SK-N-SH (cell line): ENCODE data around the gene GRIK1. TPM values are rescaled to one million over a fixed set of nuclear protein-coding genes. Genes with fewer than 3 reads are reported as not detected.

ENCODE experiments used
- CTCF ChIA-PET: fragments of 300-600, 350-600 bp; formaldehyde crosslinking; extraction: SDS; loops from one replicate; lab custom pipeline; 2021; lab: Yijun Ruan, JAX
- POLR2A ChIA-PET: fragments of 350-600 bp; sonication (Branson Sonifier 250); formaldehyde crosslinking; extraction: SDS; loops from one replicate; lab custom pipeline; 2020; ENCODE audit warnings: antibody characterized with exemption, inconsistent platforms; lab: Yijun Ruan, JAX
- DNase-seq: peaks from one replicate; pipeline ENCODE4 v3.0.0; 2012
- H2AFZ ChIP-seq: fragments of 200-600 bp; sonication (generic); 2 replicates; pipeline ENCODE4 v1.8.1; 2016; ENCODE audit warnings: antibody characterized with exemption, mild to moderate bottlenecking, low read depth
- H3F3A ChIP-seq: fragments of 200-600 bp; sonication (generic); replicated peaks from 2 replicates; pipeline ENCODE3; 2016; ENCODE audit warnings: antibody characterized with exemption, mild to moderate bottlenecking; ENCODE audit not compliant: insufficient read depth
- H3K27ac ChIP-seq, 2 experiments: fragments of 200-500 bp in 1 of 2; fragments of 200-600 bp in 1 of 2; sonication (Bioruptor generic) in 1 of 2; sonication (generic), shearing (Covaris generic) in 1 of 2; 2 replicates each; pipeline versions ENCODE4 v1.5.1 to v1.6.1; 2014 to 2016; ENCODE audit warnings: low read depth in 2 of 2, inconsistent platforms in 1 of 2, low read length in 1 of 2, mild to moderate bottlenecking in 1 of 2, mixed read lengths in 1 of 2
- H3K27me3 ChIP-seq: fragments of 200-600 bp; sonication (generic), shearing (Covaris generic); 2 replicates; pipeline ENCODE4 v1.6.1; 2016; ENCODE audit warnings: mixed run types; ENCODE audit not compliant: insufficient read depth
- H3K36me3 ChIP-seq, 2 experiments: fragments of 200-500 bp in 1 of 2; fragments of 200-600 bp in 1 of 2; sonication (Bioruptor generic) in 1 of 2; sonication (generic) in 1 of 2; replicated peaks in 1 of 2; 2 replicates each; pipeline versions ENCODE3 to v1.5.1; 2014 to 2016; ENCODE audit warnings: low read length in 1 of 2, mild to moderate bottlenecking in 1 of 2; ENCODE audit not compliant: insufficient read depth in 2 of 2, control insufficient read depth in 1 of 2
- H3K4me1 ChIP-seq, 2 experiments: fragments of 200-500 bp in 1 of 2; fragments of 200-600 bp in 1 of 2; sonication (Bioruptor generic) in 1 of 2; sonication (generic), shearing (Covaris generic) in 1 of 2; 2 replicates each; pipeline versions ENCODE4 v1.5.1 to v1.6.1; 2014 to 2016; ENCODE audit warnings: low read depth in 1 of 2, low read length in 1 of 2, mixed run types in 1 of 2; ENCODE audit not compliant: insufficient read depth in 2 of 2, control insufficient read depth in 1 of 2
- H3K4me2 ChIP-seq: fragments of 200-600 bp; sonication (generic), shearing (Covaris generic); 2 replicates; pipeline ENCODE4 v1.6.1; 2017; ENCODE audit warnings: mixed run types
- H3K4me3 ChIP-seq, 2 experiments: fragments of 200-500 bp in 1 of 2; fragments of 200-600 bp in 1 of 2; sonication (Bioruptor generic) in 1 of 2; sonication (generic), shearing (Covaris generic) in 1 of 2; 2 replicates each; pipeline versions ENCODE4 v1.5.1 to v1.8.1; 2014 to 2016; ENCODE audit warnings: low read depth in 2 of 2, inconsistent platforms in 1 of 2, low read length in 1 of 2, mild to moderate bottlenecking in 1 of 2, mixed read lengths in 1 of 2, moderate library complexity in 1 of 2
- H3K79me2 ChIP-seq: fragments of 200-600 bp; sonication (generic); 2 replicates; pipeline ENCODE4 v1.8.1; 2017; ENCODE audit warnings: mild to moderate bottlenecking; ENCODE audit not compliant: insufficient read depth
- H3K9ac ChIP-seq: fragments of 200-600 bp; sonication (generic); 2 replicates; pipeline ENCODE4 v1.6.1; 2017; ENCODE audit warnings: mixed run types
- H3K9me2 ChIP-seq: fragments of 200-600 bp; sonication (generic); 2 replicates; pipeline ENCODE4 v1.6.1; 2017; ENCODE audit warnings: mixed run types
- H3K9me3 ChIP-seq: fragments of 200-600 bp; sonication (generic); 2 replicates; pipeline ENCODE4 v1.6.1; 2017; ENCODE audit warnings: mixed run types, mild to moderate bottlenecking, moderate library complexity
- H4K20me1 ChIP-seq: fragments of 200-600 bp; sonication (generic); 2 replicates; pipeline ENCODE4 v1.6.1; 2017; ENCODE audit warnings: mild to moderate bottlenecking, mixed run types; ENCODE audit not compliant: insufficient read depth
- ELF1 ChIP-seq: IDR thresholded peaks from 2 replicates; pipeline ENCODE4 v1.4.0; 2012
- EZH2phosphoT487 ChIP-seq: fragments of 200-600 bp; sonication (generic); IDR thresholded peaks from 2 replicates; pipeline ENCODE4 v1.6.1; 2017; ENCODE audit warnings: low read depth, mixed run types, mild to moderate bottlenecking, antibody characterized with exemption, moderate library complexity, borderline replicate concordance
- FOSL2 ChIP-seq: IDR thresholded peaks from 2 replicates; pipeline ENCODE4 v1.4.0; 2012; ENCODE audit warnings: low read depth, mild to moderate bottlenecking, moderate library complexity, borderline replicate concordance
- FOXJ3 ChIP-seq: sonication (generic); formaldehyde crosslinking; IDR thresholded peaks from 2 replicates; pipeline ENCODE4 v1.5.1; 2020; ENCODE audit warnings: mild to moderate bottlenecking, missing genetic modification reagents
- FOXM1 ChIP-seq: IDR thresholded peaks from 2 replicates; pipeline ENCODE4 v1.4.0; 2012; ENCODE audit warnings: low read depth, mild to moderate bottlenecking
- GATA2 ChIP-seq: sonication (generic); formaldehyde crosslinking; IDR thresholded peaks from 2 replicates; pipeline ENCODE4 v1.5.0; 2020; ENCODE audit warnings: mild to moderate bottlenecking, missing genetic modification reagents
- MXI1 ChIP-seq: IDR thresholded peaks from 2 replicates; pipeline ENCODE4 v1.6.1; 2012; ENCODE audit warnings: mild to moderate bottlenecking, low read depth, low read length, improper control_type of control experiment
- POLR2AphosphoS5 ChIP-seq: IDR thresholded peaks from 2 replicates; pipeline ENCODE4 v1.6.1; 2012; ENCODE audit warnings: low read depth, low read length
- RAD21 ChIP-seq: IDR thresholded peaks from 2 replicates; pipeline ENCODE4 v1.6.1; 2012; ENCODE audit warnings: mild to moderate bottlenecking, low read length
- RCOR1 ChIP-seq: fragments of 150-350 bp; IDR thresholded peaks from 2 replicates; pipeline ENCODE4 v1.6.1; 2017; ENCODE audit warnings: antibody characterized with exemption, low read length
- RXRA ChIP-seq: IDR thresholded peaks from 2 replicates; pipeline ENCODE4 v1.4.0; 2012; ENCODE audit warnings: low read depth, mild to moderate bottlenecking, borderline replicate concordance
- SIN3A ChIP-seq: IDR thresholded peaks from 2 replicates; pipeline ENCODE4 v1.6.1; 2012; ENCODE audit warnings: low read depth, mild to moderate bottlenecking, low read length, moderate library complexity, borderline replicate concordance
- TEAD4 ChIP-seq: IDR thresholded peaks from 2 replicates; pipeline ENCODE4 v1.4.0; 2012; ENCODE audit warnings: mild to moderate bottlenecking, borderline replicate concordance; ENCODE audit not compliant: insufficient read depth
- WGBS: methylation state at CpG from one replicate; pipeline ENCODE4 v1.1.6; 2017; ENCODE audit warnings: low lambda C conversion rate; 5-methylcytosine and 5-hydroxymethylcytosine counted together
- polyA plus RNA-seq, 3 experiments: library from polyadenylated mRNA; depleted of rRNA; stranded (reverse); fragments of >200 nt; gene quantifications; 2 replicates each; pipeline ENCODE4 v1.2.3, GENCODE V29; 2012
- TF ChIP-seq, protein P1 (sequence below): fragments of 150-350 bp; IDR thresholded peaks from 2 replicates; pipeline ENCODE4 v1.6.1; 2016; ENCODE audit warnings: mild to moderate bottlenecking, low read depth, low read length
- TF ChIP-seq, protein P2 (sequence below): IDR thresholded peaks from 2 replicates; pipeline ENCODE4 v1.4.0; 2012; ENCODE audit warnings: low read depth
- TF ChIP-seq, protein P3 (sequence below): IDR thresholded peaks from 2 replicates; pipeline ENCODE4 v1.4.0; 2012; ENCODE audit warnings: low read depth, borderline replicate concordance
- TF ChIP-seq, protein P4 (sequence below): IDR thresholded peaks from 2 replicates; pipeline ENCODE4 v1.6.1; 2012; ENCODE audit warnings: mild to moderate bottlenecking, low read depth, low read length, moderate library complexity

Gene GRIK1
- polyA plus RNA-seq, 1 of the 3 experiments (the other 2 are of a cell fraction), result not detected

DNA sequence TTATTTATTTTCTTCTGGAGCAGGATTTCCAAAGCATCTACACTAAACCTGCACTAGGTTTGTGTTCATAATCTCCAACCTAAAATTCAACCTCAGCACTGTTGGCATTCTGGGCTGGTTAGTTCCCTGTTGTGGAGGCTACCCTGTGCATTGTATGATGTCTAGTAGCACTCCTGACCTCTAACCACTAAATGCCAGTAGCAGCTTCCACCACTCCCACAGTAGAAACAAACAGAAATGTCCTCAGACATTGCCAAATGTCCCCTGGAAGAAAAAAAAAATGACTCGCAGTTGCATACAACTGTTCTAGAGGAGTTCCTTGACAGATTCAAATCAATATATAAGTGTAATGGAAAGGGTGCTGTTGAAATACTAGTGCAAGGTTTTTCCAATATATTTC is 18.9 kb downstream of the GRIK1 start:
- 4% methylated on average over 1 of the region's 1 CpG for WGBS
- H3K9ac ChIP-seq, result no peak overlapping the region
- no peaks in the 10 kb centered on the region for H3K27me3 ChIP-seq
- ChIA-PET CTCF (no interaction called here), POLR2A (no interaction called here)
- TF ChIP-seq RCOR1 (no peak), POLR2AphosphoS5 (no peak)
- TF ChIP-seq, protein P1, sequence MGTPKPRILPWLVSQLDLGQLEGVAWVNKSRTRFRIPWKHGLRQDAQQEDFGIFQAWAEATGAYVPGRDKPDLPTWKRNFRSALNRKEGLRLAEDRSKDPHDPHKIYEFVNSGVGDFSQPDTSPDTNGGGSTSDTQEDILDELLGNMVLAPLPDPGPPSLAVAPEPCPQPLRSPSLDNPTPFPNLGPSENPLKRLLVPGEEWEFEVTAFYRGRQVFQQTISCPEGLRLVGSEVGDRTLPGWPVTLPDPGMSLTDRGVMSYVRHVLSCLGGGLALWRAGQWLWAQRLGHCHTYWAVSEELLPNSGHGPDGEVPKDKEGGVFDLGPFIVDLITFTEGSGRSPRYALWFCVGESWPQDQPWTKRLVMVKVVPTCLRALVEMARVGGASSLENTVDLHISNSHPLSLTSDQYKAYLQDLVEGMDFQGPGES, result no peak
- no peaks in the 10 kb centered on the region for H4K20me1 ChIP-seq
- H3K27ac ChIP-seq, result no peak overlapping the region
- H3F3A ChIP-seq, result no peaks in the 10 kb centered on the region
- H3K4me3 ChIP-seq, result no peak overlapping the region
- H3K4me2 ChIP-seq, result no peak overlapping the region
- H3K9me3 ChIP-seq, result no peaks in the 10 kb centered on the region
- DNase-seq, result no peak
- H3K79me2 ChIP-seq, result no peaks in the 10 kb centered on the region
- no peak overlapping the region for H2AFZ ChIP-seq
- H3K9me2 ChIP-seq, result no peaks in the 10 kb centered on the region
- no peaks in the 10 kb centered on the region for H3K4me1 ChIP-seq
- no peaks in the 10 kb centered on the region for H3K36me3 ChIP-seq

DNA sequence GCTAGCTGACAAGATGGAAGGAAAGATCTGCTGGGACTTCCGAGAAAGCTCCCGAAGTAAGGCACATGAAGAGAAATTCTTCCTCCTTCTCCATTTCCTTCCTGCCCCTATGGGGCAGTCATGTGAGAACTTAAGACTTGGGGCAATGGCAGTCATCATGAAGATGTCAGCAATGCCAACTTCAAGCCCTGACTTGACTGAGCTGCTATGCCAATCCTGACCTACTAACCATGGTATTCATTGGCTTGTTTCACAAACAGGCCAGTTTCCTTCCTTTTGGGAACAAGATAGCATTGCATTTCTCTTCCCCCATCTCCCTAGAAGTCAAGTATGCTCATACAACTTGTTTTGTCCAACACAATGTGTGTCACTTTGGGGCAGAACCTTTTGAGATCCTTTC is 25.5 kb downstream of the GRIK1 start:
- Histone ChIP-seq H3K9me2 (no peaks in the 10 kb centered on the region), H3K4me1 (no peaks in the 10 kb centered on the region), H3K79me2 (no peaks in the 10 kb centered on the region), H3K36me3 (no peaks in the 10 kb centered on the region), H4K20me1 (no peaks in the 10 kb centered on the region), H3F3A (no peaks in the 10 kb centered on the region), H3K4me2 (no peak overlapping the region), H3K4me3 (no peak overlapping the region), H3K27ac (no peak overlapping the region), H3K9ac (no peak overlapping the region), H3K9me3 (no peaks in the 10 kb centered on the region), H3K27me3 (no peaks in the 10 kb centered on the region), H2AFZ (no peak overlapping the region)
- WGBS, result 10% methylated on average over 2 of the region's 2 CpGs
- ChIA-PET POLR2A (no interaction called here), CTCF (no interaction called here)
- no peak for DNase-seq
- TF ChIP-seq RAD21 (no peak), RXRA (no peak), ELF1 (no peak), MXI1 (no peak), FOXJ3 (CRISPR knock-in tag) (no peak), TEAD4 (no peak)
- TF ChIP-seq, protein P2, sequence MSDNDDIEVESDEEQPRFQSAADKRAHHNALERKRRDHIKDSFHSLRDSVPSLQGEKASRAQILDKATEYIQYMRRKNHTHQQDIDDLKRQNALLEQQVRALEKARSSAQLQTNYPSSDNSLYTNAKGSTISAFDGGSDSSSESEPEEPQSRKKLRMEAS, result no peak

DNA sequence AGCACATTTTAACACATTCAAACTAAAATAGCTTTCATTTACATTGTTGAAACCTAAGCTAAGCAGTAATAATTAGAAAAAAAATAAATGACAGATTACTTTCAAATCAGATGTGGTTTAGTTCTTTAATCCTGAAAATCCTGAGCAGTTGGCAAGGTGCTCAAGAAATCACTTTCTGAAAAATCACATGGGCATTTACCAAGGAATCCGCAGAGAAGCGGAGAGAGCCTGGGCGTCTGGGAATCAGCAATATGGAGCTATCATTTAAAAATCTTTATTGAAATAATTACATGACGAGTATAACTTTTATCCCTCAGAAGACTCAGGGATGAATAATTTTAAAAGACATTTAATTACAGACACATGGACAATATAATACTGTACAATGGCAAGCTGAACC is 30.2 kb downstream of the GRIK1 start:
- 3% methylated on average over 4 of the region's 4 CpGs for WGBS
- CTCF ChIA-PET, result no interaction called here
- no peaks in the 10 kb centered on the region for H3K4me1 ChIP-seq
- no peak for DNase-seq
- no peak overlapping the region for H3K4me3 ChIP-seq
- POLR2A ChIA-PET, result no interaction called here
- no peaks in the 10 kb centered on the region for H3K9me3 ChIP-seq
- no peaks in the 10 kb centered on the region for H3K27me3 ChIP-seq
- H3K79me2 ChIP-seq, result no peaks in the 10 kb centered on the region
- no peak overlapping the region for H2AFZ ChIP-seq
- H3K4me2 ChIP-seq, result no peak overlapping the region
- no peaks in the 10 kb centered on the region for H3K36me3 ChIP-seq
- H3K9me2 ChIP-seq, result 0 out of 2 replicates have a peak, but pooled peaks cover 5% of the 10 kb centered on the region
- no peaks in the 10 kb centered on the region for H4K20me1 ChIP-seq
- H3K9ac ChIP-seq, result no peak overlapping the region
- no peaks in the 10 kb centered on the region for H3F3A ChIP-seq
- no peak overlapping the region for H3K27ac ChIP-seq
- TF ChIP-seq SIN3A, result no peak
- no peak for TF ChIP-seq FOSL2
- TF ChIP-seq, protein P3, sequence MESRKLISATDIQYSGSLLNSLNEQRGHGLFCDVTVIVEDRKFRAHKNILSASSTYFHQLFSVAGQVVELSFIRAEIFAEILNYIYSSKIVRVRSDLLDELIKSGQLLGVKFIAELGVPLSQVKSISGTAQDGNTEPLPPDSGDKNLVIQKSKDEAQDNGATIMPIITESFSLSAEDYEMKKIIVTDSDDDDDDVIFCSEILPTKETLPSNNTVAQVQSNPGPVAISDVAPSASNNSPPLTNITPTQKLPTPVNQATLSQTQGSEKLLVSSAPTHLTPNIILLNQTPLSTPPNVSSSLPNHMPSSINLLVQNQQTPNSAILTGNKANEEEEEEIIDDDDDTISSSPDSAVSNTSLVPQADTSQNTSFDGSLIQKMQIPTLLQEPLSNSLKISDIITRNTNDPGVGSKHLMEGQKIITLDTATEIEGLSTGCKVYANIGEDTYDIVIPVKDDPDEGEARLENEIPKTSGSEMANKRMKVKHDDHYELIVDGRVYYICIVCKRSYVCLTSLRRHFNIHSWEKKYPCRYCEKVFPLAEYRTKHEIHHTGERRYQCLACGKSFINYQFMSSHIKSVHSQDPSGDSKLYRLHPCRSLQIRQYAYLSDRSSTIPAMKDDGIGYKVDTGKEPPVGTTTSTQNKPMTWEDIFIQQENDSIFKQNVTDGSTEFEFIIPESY, result no peak
- TF ChIP-seq, protein P4, sequence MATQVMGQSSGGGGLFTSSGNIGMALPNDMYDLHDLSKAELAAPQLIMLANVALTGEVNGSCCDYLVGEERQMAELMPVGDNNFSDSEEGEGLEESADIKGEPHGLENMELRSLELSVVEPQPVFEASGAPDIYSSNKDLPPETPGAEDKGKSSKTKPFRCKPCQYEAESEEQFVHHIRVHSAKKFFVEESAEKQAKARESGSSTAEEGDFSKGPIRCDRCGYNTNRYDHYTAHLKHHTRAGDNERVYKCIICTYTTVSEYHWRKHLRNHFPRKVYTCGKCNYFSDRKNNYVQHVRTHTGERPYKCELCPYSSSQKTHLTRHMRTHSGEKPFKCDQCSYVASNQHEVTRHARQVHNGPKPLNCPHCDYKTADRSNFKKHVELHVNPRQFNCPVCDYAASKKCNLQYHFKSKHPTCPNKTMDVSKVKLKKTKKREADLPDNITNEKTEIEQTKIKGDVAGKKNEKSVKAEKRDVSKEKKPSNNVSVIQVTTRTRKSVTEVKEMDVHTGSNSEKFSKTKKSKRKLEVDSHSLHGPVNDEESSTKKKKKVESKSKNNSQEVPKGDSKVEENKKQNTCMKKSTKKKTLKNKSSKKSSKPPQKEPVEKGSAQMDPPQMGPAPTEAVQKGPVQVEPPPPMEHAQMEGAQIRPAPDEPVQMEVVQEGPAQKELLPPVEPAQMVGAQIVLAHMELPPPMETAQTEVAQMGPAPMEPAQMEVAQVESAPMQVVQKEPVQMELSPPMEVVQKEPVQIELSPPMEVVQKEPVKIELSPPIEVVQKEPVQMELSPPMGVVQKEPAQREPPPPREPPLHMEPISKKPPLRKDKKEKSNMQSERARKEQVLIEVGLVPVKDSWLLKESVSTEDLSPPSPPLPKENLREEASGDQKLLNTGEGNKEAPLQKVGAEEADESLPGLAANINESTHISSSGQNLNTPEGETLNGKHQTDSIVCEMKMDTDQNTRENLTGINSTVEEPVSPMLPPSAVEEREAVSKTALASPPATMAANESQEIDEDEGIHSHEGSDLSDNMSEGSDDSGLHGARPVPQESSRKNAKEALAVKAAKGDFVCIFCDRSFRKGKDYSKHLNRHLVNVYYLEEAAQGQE, result no peak
- no peak for TF ChIP-seq EZH2phosphoT487
- TF ChIP-seq RXRA, result no peak
- TF ChIP-seq GATA2 (CRISPR knock-in tag), result no peak
- TF ChIP-seq FOXM1, result no peak
